ENCODE data around the gene MYT1.

Gene MYT1

DNA sequence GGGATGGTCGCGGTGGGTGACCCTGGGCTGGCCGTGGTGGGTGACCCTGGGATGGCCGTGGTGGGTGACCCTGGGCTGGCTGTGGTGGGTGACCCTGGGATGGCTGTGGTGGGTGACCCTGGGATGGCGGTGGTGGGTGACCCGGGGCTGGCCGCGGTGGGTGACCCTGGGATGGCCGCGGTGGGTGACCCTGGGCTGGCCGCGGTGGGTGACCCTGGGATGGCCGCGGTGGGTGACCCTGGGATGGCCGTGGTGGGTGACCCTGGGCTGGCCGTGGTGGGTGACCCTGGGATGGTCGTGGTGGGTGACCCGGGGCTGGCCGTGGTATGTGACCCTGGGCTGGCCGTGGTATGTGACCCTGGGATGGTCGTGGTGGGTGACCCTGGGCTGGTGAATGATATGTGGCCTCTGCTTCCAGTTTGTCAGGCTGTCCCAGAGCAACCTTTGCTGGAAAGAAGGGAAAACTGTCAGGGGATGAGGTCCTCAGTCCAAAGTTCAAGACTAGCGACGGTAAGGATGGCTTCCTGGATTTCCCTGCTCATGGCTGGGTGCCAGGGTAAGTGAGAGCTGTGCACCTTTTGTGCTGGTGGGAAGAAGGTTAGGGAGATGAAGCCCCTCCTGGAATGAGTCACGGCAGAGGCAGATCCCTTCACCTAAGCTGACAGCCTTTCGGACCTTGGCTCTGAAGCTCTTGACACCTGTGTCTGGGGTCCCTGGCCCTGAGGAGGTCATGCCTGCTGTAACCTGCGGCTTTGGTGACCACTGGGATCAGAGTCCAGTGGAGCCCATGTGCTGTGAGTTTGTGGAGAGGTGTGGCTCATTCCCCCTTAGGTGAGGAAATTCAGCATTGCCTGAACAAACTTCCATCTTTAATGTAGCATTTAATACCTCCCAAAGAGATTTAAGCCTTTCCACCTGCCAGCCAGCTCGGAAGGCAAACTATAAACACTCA lies 72.2 kb downstream of the MYT1 start:
- DNase-seq, result no peak

DNA sequence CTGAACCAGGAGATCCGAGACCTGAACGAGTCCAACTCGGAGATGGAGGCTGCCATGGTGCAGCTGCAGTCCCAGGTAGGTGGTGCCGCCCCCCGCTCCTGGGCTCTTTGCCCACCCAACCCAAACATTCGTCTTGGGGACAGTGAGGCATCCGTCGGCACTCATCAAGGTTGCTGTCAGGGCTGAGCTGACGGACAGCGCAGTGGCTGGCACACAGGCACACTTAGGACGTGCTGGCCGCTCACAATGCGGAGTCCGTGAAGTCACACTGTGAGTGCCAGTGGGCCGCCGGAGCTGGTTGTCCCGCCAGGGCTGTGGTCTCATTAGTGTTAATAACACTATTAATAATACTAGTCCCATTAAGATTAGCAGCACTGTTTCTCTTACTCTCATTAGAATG lies 73.1 kb downstream of the MYT1 start:
- no peak for DNase-seq

DNA sequence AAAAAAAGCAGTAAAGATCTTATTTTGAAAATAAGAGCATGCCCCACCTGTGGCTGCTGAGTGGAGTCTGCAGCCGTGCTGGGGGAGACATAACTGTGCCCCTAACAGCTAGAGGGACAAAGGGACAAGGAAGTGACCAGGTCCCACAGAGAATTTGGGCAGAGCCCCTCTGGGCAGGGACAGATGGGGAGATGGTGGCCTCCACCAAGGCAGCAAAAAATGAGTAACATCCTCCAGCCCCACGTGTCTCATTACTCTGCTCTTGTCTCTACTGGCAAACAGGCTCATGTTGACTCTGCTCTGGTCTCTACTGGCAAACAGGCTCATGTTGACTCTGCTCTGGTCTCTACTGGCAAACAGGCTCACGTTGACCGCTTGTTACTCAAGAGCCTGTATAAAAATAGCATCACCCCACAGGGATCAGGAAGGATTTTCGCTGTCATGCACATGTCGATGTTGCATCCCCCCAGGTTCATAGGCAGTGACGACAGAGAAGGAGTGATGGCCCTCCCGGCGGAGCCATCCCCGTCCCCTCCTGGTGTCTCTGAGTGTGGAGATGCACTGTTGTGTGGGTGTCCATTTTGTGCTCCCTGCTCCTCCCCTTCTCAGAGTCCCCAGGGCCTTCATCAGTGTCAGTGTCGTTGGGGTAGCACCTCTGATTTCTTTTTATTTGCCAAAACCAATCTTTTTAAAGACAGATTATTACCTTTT lies 74.0 kb downstream of the MYT1 start:
- no peak for DNase-seq

DNA sequence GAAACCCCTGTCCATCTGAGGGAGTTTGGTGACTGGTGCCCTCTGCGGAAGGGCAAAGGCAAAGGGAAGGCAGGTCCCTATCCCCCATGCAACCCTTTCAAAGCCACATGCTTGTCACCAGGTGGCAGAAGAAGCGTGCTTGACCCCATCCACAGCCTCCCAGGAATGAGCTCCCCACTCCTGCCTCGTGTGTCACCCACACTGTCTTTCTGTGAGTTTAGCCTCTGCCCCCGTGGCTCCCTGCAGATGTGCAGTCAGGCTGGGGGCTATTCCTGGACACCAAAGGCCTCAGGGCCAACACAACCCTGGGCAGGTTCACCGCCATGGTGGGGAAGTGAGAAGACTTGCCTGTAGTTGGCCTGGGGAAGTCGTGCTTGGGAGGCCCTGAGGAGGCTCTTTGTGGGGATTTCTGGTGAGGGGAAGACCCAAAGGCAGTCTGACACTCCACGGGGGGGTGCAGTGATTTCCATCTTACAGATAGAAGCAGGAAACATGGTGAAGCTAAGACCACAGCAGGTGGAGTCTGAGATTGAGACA lies 74.7 kb downstream of the MYT1 start:
- no peak for DNase-seq

DNA sequence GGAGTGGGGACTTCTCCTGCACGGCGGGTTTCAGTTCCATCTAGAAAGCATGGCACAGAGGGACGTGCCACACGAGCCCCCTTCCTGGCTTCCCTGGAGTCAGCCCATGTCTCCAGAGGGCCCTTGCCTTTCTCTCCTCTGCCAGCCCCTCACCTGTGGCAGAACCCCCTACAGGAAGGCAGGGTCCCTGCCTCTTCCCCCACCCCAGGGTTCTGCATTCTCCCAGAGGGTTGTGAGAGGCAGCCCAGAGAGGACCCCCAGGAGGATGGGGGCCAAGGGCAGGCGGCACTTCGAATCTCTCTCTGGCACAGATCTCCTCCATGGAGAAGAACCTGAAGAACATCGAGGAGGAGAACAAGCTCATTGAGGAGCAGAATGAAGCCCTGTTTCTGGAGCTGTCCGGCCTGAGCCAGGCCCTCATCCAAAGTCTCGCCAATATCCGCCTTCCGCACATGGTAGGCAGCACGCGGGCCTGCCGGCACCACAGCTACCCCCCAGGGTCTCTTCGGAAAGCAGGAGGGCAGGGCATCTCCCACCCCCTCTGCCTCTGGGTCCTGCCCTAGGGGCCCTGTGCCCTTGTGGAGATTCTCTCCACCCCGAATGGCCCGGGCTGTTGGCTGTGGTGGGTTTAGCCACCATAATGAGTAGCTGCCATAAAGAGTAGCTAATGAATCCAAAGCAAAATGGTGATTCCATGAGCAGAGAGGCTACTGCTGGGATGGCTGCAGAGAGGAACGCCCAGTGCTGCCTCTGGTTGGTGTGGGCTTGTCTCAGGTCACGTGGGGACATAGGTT lies 75.4 kb downstream of the MYT1 start:
- DNase-seq, result no peak

DNA sequence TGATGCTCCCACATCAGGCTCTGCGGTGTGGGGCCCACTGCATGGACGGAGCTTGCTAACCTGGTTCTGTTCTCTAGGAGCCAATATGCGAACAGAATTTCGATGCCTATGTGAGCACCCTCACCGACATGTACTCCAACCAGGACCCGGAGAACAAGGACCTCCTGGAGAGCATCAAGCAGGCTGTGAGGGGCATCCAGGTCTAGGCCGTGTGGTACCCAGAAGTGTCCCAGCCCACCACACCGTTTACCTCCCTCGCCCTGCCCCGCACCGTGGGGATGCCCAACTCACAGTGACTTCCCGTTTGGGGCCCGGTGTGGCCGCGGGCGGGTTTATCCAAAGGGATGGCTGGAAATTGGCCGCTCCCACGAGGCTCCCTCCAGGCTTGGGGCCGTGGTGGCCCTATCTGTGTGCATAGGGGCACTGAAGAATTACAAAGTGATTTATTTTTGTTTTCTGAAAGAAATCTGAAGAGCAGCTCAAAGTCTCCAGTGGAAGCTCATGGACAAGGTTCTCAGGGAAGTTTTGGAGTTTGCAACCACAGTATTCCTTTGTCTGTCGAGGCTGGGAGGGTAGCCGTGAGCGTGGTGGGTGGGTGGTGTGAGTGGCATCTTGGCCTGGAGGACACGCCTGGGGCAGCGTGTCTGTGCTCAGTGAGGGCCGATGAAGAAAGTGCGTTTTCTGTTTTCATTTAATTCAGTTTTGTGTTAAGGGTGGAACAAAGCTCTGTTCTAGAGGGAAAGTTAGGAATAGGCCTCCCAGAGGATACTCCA lies 76.2 kb downstream of the MYT1 start:
- DNase-seq, result no peak

DNA sequence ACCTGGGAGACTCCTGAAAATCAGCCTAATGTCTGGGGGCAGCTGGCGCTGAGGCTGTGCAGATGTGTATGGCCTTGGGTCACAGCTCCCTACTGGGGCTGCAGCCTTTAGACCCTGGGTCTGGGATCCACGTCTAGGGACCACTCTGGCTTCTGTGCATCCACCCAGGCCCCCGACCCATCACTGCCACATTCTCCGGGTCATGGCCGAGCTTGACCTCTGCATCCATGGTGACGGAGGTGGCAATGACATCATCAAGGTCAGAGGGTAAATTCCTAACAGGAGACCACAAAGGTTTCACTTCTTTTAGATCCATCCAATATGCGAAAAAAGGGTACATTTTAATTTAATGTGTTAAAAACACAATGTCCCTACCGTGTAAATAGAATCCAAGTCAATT lies 76.8 kb downstream of the MYT1 start:
- DNase-seq, result no peak

DNA sequence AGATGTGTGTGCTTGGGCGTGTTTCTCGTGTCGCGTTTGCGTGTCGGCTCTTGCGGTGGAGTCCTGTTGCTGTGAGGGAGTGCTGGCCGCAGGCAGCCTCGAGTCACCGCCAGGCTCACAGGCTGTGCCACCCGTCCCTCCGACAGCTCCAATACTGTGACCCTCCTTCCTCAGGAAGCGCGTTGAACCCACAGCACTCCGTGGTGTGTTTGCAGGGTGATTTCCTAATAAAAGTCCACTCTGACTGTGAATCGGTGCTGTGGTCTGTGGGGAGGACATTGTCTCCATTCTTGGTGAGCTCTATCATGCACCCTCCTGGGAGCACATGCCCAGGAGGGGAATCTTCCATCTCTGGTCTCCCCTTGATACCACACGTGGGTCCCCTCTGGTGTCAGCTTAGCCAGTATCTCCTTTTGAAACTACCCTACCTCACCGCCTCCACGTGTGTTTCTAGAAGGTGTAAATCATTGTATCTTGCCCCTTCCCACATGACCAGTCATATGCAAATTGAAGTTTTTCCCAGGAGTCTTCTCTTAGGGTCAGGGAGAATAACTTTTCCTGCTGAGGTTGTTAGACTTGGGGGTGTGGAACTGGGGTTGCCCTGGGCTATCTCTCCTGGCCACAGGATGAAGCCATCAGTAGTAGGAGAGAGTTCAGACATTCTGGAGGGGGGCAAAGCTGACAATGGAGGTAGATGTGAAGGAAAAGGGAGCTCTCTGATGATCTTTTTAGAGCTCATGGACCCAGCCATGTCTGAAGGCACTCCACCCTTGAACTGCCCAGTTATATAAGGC lies 77.9 kb downstream of the MYT1 start:
- DNase-seq, result no peak

DNA sequence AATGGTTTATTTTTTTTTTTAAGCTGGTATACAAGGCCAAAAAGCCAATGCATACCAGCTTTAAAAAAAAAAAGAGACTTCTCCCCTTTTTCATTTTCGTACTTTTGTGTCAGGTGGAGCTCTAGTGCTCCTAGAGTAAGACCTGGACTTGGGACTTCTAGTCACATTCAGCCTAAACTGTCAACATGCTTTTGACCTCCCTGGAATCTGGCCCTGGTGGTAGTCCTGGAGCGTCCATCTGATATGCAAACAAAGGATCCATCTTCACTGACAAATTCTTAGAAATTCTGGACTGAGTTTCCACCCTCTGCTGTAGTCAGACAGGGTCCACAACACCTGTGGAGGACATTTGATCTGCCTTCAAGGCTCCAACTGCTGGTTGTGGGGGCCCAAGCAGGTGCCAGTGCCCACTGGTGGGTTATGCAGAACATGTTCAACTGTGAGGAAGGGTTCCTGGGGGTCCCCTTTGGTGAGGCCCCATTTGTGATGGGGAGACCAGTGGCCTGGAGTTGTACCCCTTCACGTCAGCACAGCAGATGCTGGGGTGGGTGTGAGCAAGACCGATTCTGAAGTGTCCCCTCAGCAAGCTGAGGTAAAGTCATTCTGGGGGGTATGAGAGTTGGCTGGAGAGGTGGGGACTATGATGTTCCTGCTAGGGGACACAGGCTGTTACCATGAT lies 78.7 kb downstream of the MYT1 start:
- DNase-seq, result no peak

DNA sequence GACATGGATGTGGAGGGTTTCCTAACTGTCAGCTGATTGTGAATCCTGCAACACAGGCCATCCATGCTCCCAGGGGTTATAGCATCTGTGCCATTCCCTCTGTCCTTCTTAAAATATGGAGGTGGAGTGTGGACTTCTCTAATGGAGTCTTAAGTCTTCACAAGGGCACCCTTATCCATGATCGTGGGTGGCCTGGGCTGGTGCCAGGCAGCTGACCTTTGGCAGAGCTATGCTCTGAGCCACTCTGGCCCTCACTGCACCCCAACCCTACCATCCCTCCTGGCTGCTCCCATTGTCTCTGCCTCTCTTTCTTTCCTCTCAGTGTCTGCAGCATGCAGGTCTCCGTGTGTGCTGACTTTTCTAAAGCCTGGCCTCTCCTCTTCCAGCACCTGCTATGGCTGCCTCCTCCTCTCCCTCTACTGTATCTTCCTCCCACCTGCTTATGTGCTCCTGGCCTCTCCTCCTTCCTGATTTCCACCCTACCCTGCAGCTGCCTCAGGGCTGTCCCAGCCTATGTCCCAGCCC lies 80.1 kb downstream of the MYT1 start:
- DNase-seq, result no peak

DNA sequence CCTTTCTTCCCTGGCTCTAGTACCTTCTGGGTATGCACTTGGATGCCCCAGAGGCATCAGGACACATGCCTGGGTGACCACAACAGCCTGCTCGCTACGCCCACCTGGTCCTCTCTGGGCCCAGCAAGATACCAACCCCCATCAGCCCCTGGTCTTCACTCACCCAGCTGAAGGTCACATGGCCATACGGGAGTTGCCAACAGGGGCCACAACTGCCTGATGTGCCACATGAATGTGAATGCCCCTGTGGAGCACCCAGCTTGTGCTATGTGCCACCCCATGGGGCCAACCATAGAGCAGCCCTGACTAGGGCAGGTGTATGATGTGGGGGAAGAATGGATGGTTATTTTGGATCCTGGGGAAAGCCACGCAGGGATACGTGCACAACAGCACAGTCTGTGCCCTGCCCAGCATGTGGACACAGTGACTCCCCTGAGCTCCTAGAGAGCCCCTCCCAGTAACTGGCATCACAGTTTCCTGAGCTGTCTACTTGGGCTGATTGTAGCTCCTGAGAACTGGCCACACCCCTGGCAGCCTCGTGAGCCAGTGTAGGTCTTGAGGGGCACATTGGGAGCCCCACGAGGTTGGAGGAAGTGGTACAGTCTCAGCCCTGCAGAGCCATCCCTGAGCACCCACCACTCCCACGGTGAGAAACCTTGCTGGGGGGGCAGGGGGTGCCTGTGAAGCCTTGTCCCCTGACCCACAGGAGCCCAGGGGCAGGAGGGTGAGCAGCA lies 80.8 kb downstream of the MYT1 start:
- no peak for DNase-seq

DNA sequence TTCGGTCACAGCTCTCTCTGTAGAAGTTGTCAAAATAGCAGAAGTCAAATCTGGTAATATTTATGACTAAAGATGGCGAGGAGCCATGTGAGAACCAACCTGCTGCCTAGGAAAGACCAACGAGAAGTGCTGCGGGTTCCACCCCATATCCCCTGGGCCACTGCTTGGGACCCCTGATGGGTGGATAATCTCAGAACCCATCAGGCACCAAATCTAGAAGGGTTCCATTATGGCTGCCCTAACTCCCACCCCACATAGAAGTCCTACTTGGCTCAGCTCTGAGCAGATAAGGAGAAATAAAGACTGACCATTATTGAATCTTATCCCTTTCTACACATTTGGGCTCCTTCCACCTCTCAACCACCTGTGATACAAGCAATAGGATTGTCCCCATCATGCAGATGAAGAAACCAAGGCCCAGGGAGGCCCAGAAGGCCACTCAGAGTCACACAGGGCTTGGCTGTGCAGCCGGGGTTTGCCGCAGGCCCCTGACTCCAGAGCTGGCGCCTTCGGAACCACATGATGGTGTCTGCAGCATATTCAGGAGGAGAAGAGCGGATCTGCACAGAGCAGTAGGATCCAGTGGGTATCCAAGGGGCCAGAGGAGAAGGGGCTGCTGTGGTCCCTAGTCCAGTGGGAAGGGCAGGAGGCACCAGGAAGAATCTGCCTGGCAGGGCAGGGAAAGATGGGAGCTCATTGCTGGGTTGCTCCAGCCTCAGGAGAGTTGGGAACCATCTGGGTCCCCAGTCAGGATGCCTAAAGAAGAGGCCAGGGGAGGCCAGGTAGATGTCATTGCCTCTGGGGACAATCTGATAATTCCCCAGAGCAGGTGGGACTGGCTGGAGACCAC lies 81.7 kb downstream of the MYT1 start:
- DNase-seq, result no peak

DNA sequence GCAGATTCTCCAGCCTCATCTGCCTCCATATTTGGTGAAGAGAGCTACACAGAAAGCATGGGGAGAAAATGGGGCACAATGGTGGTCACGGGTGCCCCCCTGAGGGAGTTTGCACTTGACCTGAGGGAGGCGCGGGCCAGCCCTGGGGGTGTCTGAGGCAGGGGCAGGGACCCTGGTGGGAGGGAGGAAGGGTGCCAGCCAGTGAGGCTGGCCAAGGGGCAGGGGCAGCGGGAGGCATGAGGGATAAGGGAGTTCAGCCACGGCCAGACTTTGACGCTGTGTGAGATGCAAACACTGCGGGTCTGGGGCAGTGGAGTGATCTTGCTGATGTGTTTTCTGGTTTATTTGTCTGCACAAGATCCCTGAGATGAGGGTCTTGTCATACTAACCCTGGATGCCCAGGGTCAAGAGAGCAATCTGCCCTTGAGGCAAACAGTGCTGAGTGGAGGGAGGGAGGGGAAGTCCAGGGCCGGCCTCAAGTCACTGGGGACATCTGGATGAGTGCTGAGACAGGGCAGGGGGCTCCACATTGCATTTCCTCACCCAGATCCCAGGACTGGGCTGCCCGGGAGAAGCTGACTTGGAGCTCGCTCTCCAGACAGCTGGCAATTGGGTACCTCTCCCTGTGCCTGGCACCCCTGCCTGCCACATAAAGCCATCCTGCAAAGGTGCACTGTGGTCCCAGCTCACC lies 82.5 kb downstream of the MYT1 start:
- DNase-seq, result no peak

DNA sequence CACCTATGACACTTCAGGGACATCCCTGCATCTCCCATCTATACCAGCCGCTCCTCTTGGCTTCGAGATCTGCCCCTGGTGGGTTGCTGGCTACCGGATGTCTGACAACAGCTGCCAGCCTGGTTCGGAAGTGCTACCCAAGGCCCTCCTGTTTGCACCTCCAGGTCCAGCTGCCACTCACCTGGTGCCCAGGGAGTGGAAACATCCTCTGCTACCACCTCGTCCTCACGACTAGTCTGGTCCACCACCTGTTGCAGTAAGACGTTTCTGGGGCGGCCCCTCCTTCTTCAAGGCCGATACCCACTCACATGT lies 83.0 kb downstream of the MYT1 start:
- DNase-seq, result no peak

DNA sequence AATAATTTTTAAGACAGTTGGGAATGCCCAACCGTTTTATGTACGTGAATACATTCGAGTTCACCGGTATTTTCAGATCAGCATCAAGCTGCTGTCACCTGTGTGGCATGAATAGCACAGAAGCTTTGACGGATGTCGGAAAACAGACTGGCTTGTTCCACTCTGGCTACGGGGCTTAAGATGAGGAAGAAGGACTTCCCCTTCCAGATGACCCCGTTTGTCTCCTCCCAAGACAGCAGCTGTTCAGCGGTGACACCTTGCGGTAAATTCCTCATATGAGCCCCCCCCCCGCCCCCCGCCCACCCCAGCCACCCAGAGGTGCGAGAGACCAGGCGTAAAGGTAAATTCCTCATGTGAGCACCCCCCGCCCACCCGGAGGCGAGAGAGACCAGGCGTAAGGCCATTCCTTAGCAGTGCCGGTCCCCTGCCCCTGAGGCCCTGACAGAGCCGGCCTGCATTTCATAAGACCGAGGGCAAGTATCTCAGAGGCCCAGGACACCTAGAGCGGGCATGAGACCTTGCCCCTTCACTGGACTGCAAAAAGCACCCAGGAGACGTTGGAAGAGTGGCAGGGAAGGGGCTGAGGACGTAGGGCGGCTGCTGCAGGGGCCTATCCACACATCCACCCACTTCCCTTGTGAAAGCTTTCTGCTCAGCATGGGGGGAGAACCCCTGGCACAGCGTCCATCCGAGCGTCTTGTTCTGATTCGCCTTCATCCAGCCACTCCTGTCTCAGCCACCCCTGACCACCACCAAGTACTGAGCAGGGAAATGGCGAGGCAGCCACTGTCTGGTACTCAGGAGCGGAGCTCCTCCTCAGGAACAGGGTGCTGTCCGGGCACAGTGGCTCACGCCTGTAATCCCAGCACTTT lies 84.0 kb downstream of the MYT1 start:
- DNase-seq, result no peak

DNA sequence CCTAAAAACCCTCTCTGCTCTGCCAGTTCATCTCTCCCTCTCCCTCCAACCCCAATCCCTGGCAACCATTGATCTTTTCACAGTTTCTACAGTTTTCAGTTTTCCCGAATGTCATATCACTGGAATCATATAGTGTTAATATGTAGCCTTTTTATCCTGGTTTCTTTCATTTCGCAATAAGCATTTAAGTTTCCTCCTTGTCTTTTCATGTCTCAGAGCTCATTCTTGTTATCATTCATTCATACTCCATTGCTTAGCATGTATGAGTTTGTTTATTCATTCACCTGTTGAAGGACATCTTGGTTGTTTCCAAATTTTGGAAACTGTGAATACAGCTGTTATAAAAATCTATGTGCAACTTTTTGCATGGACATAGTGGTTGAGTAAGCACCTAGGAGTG lies 85.8 kb downstream of the MYT1 start:
- DNase-seq, result no peak

DNA sequence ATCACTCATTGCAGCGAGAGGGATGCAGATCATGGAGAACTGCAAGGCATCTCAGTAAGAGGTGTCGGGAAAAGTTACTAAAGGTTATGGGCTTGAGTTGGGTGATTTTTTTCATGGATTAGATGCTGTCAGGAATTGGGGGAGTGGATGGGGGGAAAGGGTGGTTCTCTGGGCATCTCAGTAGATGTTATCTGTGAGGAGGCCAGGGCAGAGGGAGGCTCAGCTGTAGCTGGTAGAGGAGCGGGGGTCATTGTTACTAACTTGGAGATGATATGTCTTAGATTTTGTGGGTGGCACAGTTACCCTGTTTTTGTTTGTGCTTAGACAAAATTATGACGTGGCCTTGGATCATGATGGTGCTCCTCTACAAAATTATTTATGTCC lies 88.7 kb downstream of the MYT1 start:
- DNase-seq, result no peak

DNA sequence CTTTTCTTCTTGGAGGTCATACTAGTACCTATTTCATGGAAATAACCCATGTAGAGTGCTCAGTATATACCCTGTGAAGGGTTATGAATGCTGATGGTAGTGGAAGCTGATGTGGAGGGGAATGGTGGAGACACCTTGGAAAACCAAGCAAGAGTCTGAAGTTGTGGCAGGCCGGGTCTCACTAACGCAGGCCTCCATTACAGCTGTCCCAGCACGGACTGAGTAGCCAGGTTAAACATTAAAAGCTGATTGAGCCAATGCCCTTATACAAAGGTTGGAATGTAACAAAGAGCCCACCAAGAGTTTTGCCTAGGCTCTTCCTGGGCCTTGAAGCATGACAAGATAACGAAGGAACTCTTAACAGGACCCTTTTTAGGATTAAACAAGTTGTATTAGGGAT lies 89.2 kb downstream of the MYT1 start:
- DNase-seq, result no peak

All from activated CD4-positive, alpha-beta T cell treated with anti-CD3 and anti-CD28 coated beads for 48 hours (primary cell).